GM23338 (cell line): ENCODE measurements around the gene CDH23. TPM values are rescaled to one million over a fixed set of nuclear protein-coding genes. Genes with fewer than 3 reads are reported as not detected.

Experiments used
- ATAC-seq: fragments of 200-7000 bp; cut with Tn5 transposase; 3 replicates; pipeline ENCODE4 v1.9.1; 2020
- DNase-seq: peaks from one replicate; pipeline ENCODE4 v3.0.0-alpha.2; 2015; ENCODE audit warnings: low spot score
- H2AFZ ChIP-seq: fragments of 200-600 bp; sonication (generic); 2 replicates; pipeline ENCODE4 v1.8.0; 2016; ENCODE audit warnings: antibody characterized with exemption, mild to moderate bottlenecking, moderate library complexity
- H3F3A ChIP-seq: fragments of 200-600 bp; sonication (generic); replicated peaks from 2 replicates; pipeline ENCODE4 v1.8.0; 2017; ENCODE audit warnings: antibody characterized with exemption, mixed run types, low read depth
- H3K27ac ChIP-seq: fragments of 200-600 bp; sonication (generic); 2 replicates; pipeline ENCODE4 v1.6.1; 2016; ENCODE audit warnings: low read depth
- H3K27me3 ChIP-seq: fragments of 200-600 bp; sonication (generic); 2 replicates; pipeline ENCODE4 v1.8.0; 2016; ENCODE audit warnings: mild to moderate bottlenecking, mixed run types, moderate library complexity; ENCODE audit not compliant: insufficient read depth
- H3K36me3 ChIP-seq: fragments of 200-600 bp; sonication (generic); 2 replicates; pipeline ENCODE4 v1.8.0; 2016; ENCODE audit warnings: mild to moderate bottlenecking; ENCODE audit not compliant: insufficient read depth
- H3K4me1 ChIP-seq: fragments of 200-600 bp; sonication (generic); 2 replicates; pipeline ENCODE4 v1.8.0; 2016; ENCODE audit warnings: mild to moderate bottlenecking, moderate library complexity; ENCODE audit not compliant: insufficient read depth
- H3K4me2 ChIP-seq: fragments of 200-600 bp; sonication (generic); 2 replicates; pipeline ENCODE4 v1.7.1; 2017; ENCODE audit warnings: mixed run types
- H3K4me3 ChIP-seq: fragments of 200-600 bp; sonication (generic); 2 replicates; pipeline ENCODE4 v1.6.1; 2016; ENCODE audit warnings: mixed run types
- H3K79me2 ChIP-seq: fragments of 200-600 bp; sonication (generic); replicated peaks from 2 replicates; pipeline ENCODE4 v1.8.0; 2017; ENCODE audit warnings: mild to moderate bottlenecking; ENCODE audit not compliant: insufficient read depth
- H3K9me2 ChIP-seq: fragments of 200-600 bp; sonication (generic); 2 replicates; pipeline ENCODE4 v1.8.0; 2017; ENCODE audit not compliant: insufficient read depth
- H4K20me1 ChIP-seq: fragments of 200-600 bp; sonication (generic); replicated peaks from 2 replicates; pipeline ENCODE4 v1.8.0; 2017; ENCODE audit warnings: mild to moderate bottlenecking; ENCODE audit not compliant: insufficient read depth
- H3K27ac Mint-ChIP-seq: 2 replicates; pipeline ENCODE4 v1.8.0; 2020; ENCODE audit warnings: inconsistent platforms, mild to moderate bottlenecking, moderate library complexity, mixed read lengths
- H3K27me3 Mint-ChIP-seq: 3 replicates; pipeline ENCODE4 v1.8.0; 2022; ENCODE audit warnings: low read depth, mild to moderate bottlenecking, moderate library complexity, mixed read lengths, inconsistent platforms; ENCODE audit not compliant: insufficient read depth, poor library complexity
- H3K36me3 Mint-ChIP-seq: 3 replicates; pipeline ENCODE4 v1.8.0; 2021; ENCODE audit warnings: low read depth, mild to moderate bottlenecking, inconsistent platforms, moderate library complexity, mixed read lengths
- H3K4me1 Mint-ChIP-seq: 3 replicates; pipeline ENCODE4 v1.8.0; 2020; ENCODE audit warnings: mild to moderate bottlenecking, inconsistent platforms, mixed read lengths
- H3K4me3 Mint-ChIP-seq: 3 replicates; pipeline ENCODE4 v1.8.0; 2021; ENCODE audit warnings: moderate library complexity, mild to moderate bottlenecking, inconsistent platforms, mixed read lengths
- H3K9me3 Mint-ChIP-seq: 3 replicates; pipeline ENCODE4 v1.8.0; 2020; ENCODE audit warnings: moderate library complexity, mild to moderate bottlenecking, inconsistent platforms, mixed read lengths
- CREB1 ChIP-seq: fragments of 250-450 bp; sonication (Bioruptor Pico); IDR thresholded peaks from 2 replicates; pipeline ENCODE4 v1.5.0; 2020; ENCODE audit warnings: low read depth, mild to moderate bottlenecking, moderate library complexity
- CTCF ChIP-seq, 2 experiments: fragments of 200-600 bp in 1 of 2; sonication (generic) in 1 of 2; conservative IDR thresholded peaks; 2 replicates each; pipeline versions ENCODE4 v1.5.1 to v1.6.1; 2016 to 2017; ENCODE audit warnings: antibody characterized with exemption in 2 of 2, low read depth in 2 of 2, mild to moderate bottlenecking in 2 of 2, moderate library complexity in 1 of 2
- ETS1 ChIP-seq: IDR thresholded peaks from 2 replicates; pipeline ENCODE4 v1.6.1; 2016; ENCODE audit warnings: antibody characterized with exemption
- EZH2 ChIP-seq: fragments of 200-600 bp; sonication (generic); IDR thresholded peaks from one replicate; pipeline ENCODE4 v1.8.0; 2017; ENCODE audit warnings: antibody characterized with exemption, mild to moderate bottlenecking, low read depth; ENCODE audit not compliant: unreplicated experiment
- EZH2phosphoT487 ChIP-seq: fragments of 200-600 bp; sonication (generic); IDR thresholded peaks from one replicate; pipeline ENCODE4 v1.8.1; 2018; ENCODE audit warnings: antibody characterized with exemption; ENCODE audit not compliant: unreplicated experiment
- JUNB ChIP-seq: IDR thresholded peaks from one replicate; pipeline ENCODE4 v1.6.1; 2016; ENCODE audit warnings: antibody characterized with exemption; ENCODE audit not compliant: unreplicated experiment
- NANOG ChIP-seq: IDR thresholded peaks from 2 replicates; pipeline ENCODE4 v1.6.1; 2016; ENCODE audit warnings: antibody characterized with exemption, borderline replicate concordance
- POLR2AphosphoS5 ChIP-seq: IDR thresholded peaks from 2 replicates; pipeline ENCODE4 v1.6.1; 2016; ENCODE audit warnings: antibody characterized with exemption, low read depth
- REST ChIP-seq: IDR thresholded peaks from one replicate; pipeline ENCODE4 v1.6.1; 2018; ENCODE audit warnings: antibody characterized with exemption; ENCODE audit not compliant: unreplicated experiment
- STAT1 ChIP-seq: IDR thresholded peaks from one replicate; pipeline ENCODE4 v1.6.1; 2016; ENCODE audit warnings: antibody characterized with exemption; ENCODE audit not compliant: unreplicated experiment
- ZNF114 ChIP-seq: fragments of 250-450 bp; sonication (Bioruptor Pico); IDR thresholded peaks from 2 replicates; pipeline ENCODE4 v1.5.0; 2020; ENCODE audit warnings: mild to moderate bottlenecking, moderate library complexity
- ZNF331 ChIP-seq: fragments of 250-450 bp; sonication (Bioruptor Pico); IDR thresholded peaks from 2 replicates; pipeline ENCODE4 v1.5.0; 2020; ENCODE audit warnings: low read depth, mild to moderate bottlenecking, moderate library complexity
- ZNF462 ChIP-seq: fragments of 250-450 bp; sonication (Bioruptor Pico); IDR thresholded peaks from 2 replicates; pipeline ENCODE4 v1.5.0; 2020; ENCODE audit warnings: mild to moderate bottlenecking, moderate library complexity
- polyA plus RNA-seq: library from polyadenylated mRNA; unstranded; fragments of >200 nt; fragmentation: Nextera tagmentation; extraction: Ambion mirVana; gene quantifications from 2 replicates; pipeline ENCODE4 v1.2.1, GENCODE V29; 2016
- total RNA-seq: library from RNA; depleted of rRNA; stranded (reverse); fragments of >200 nt; shearing (Covaris generic); gene quantifications from 2 replicates; pipeline ENCODE4 v1.2.3, GENCODE V29; 2014

CDH23 gene
- total and polyA plus RNA-seq, 2 experiments from 2014 or later = 0.95 to 4.3 TPM

- no peaks in the 10 kb centered on the region for H3K36me3 Mint-ChIP-seq
- H3K27ac Mint-ChIP-seq = no peak overlapping the region
- DNase-seq = no peak
- Histone ChIP-seq H2AFZ (no peak overlapping the region), H3K4me1 (peaks cover 36% of the 10 kb centered on the region), H3K27me3 (no peaks in the 10 kb centered on the region), H3K4me3 (no peak overlapping the region), H3F3A (no peaks in the 10 kb centered on the region; the same call in 1 of the 2 replicates), H3K36me3 (no peaks in the 10 kb centered on the region), H3K79me2 (peaks cover 100% of the 10 kb centered on the region), H3K9me2 (no peaks in the 10 kb centered on the region), H3K27ac (no peak overlapping the region), H4K20me1 (peaks cover 70% of the 10 kb centered on the region), H3K4me2 (no peak overlapping the region)
- no peaks in the 10 kb centered on the region for H3K9me3 Mint-ChIP-seq
- no peak for ATAC-seq
- TF ChIP-seq CREB1 (CRISPR knock-in tag) (no peak), JUNB (no peak), REST (no peak), POLR2AphosphoS5 (no peak), ZNF114 (CRISPR knock-in tag) (no peak), ZNF462 (no peak), EZH2phosphoT487 (no peak), NANOG (no peak), STAT1 (no peak), CTCF (conservative IDR thresholded peaks at IDR 0.05; ENCODE audit: low read depth in 2 of 2) (no peak), ZNF331 (CRISPR knock-in tag) (no peak), ETS1 (no peak), EZH2 (no peak)
- peaks cover 38% of the 10 kb centered on the region for H3K4me1 Mint-ChIP-seq
- no peak overlapping the region for H3K4me3 Mint-ChIP-seq
- peaks cover 4% of the 10 kb centered on the region for H3K27me3 Mint-ChIP-seq
These were observed 449.0 kb downstream of the CDH23 start for GRCh38 chr10:71845410-71846405.
